Measurements from ENCODE around the gene SCN9A.
"Not testable (repeated sequence)": the region's sequence is repeated elsewhere in the genome, so short reads cannot be mapped to it uniquely, and the experiment has no call there.

SCN9A gene

GRCh38 chr2:166209367-166209766 lies 166.4 kb downstream of the SCN9A start:
- not testable (repeated sequence) for H3K4me3 ChIP-seq (ENCODE audit: low read length); H3K27me3 ChIP-seq (replicated peaks; ENCODE audit: control insufficient read depth, insufficient read depth, low read length); H3K36me3 ChIP-seq (ENCODE audit: control insufficient read depth, insufficient read depth, low read length, severe bottlenecking); H3K9ac ChIP-seq (ENCODE audit: low read length); H3K4me1 ChIP-seq (ENCODE audit: control insufficient read depth, insufficient read depth, low read length); H3K9me3 ChIP-seq (ENCODE audit: control insufficient read depth, low read length); DNase-seq (ENCODE audit: low read depth)

- not testable (repeated sequence) for DNase-seq (ENCODE audit: low read depth); H3K4me3 ChIP-seq (ENCODE audit: low read length); H3K4me1 ChIP-seq (ENCODE audit: control insufficient read depth, insufficient read depth, low read length); H3K27me3 ChIP-seq (replicated peaks; ENCODE audit: control insufficient read depth, insufficient read depth, low read length); H3K9me3 ChIP-seq (ENCODE audit: control insufficient read depth, low read length); H3K9ac ChIP-seq (ENCODE audit: low read length); H3K36me3 ChIP-seq (ENCODE audit: control insufficient read depth, insufficient read depth, low read length, severe bottlenecking)
Measured at GRCh38 chr2:166206153-166206552, 169.6 kb downstream of the SCN9A start.

DNA sequence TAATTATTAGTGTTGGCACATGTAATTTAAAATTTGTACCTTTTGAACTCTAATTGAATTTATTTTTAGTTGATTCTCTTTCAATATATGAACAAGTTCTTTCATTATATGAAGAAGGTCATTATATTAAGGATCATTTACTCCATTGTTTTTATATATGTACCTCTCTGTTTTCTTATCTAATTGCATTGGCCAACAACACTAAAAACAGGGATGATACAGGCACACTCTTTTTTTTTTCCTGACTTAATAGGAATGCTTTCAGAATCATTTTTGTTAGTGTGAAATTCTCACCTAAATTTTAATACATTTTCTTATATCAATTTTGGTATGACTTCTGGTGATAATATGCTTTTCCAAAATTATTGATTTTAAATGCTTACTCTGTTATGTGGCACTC lies 173.0 kb downstream of the SCN9A start:
- Histone ChIP-seq H3K4me3 (ENCODE audit: low read length) (no peak overlapping the region), H3K4me1 (ENCODE audit: control insufficient read depth, insufficient read depth, low read length) (no peaks in the 10 kb centered on the region), H3K27me3 (replicated peaks; ENCODE audit: control insufficient read depth, insufficient read depth, low read length) (no peaks in the 10 kb centered on the region), H3K9me3 (ENCODE audit: control insufficient read depth, low read length) (no peaks in the 10 kb centered on the region), H3K36me3 (ENCODE audit: control insufficient read depth, insufficient read depth, low read length, severe bottlenecking) (no peaks in the 10 kb centered on the region), H3K9ac (ENCODE audit: low read length) (no peak overlapping the region)
- DNase-seq (ENCODE audit: low read depth), result no peak

GRCh38 chr2:166197446-166197845 lies 178.3 kb downstream of the SCN9A start:
- no peak for DNase-seq (ENCODE audit: low read depth)
- H3K9ac ChIP-seq (ENCODE audit: low read length), result no peak overlapping the region
- no peaks in the 10 kb centered on the region for H3K27me3 ChIP-seq (replicated peaks; ENCODE audit: control insufficient read depth, insufficient read depth, low read length)
- no peak overlapping the region for H3K4me3 ChIP-seq (ENCODE audit: low read length)
- no peaks in the 10 kb centered on the region for H3K36me3 ChIP-seq (ENCODE audit: control insufficient read depth, insufficient read depth, low read length, severe bottlenecking)
- H3K9me3 ChIP-seq (ENCODE audit: control insufficient read depth, low read length), result no peaks in the 10 kb centered on the region
- no peaks in the 10 kb centered on the region for H3K4me1 ChIP-seq (ENCODE audit: control insufficient read depth, insufficient read depth, low read length)

DNA sequence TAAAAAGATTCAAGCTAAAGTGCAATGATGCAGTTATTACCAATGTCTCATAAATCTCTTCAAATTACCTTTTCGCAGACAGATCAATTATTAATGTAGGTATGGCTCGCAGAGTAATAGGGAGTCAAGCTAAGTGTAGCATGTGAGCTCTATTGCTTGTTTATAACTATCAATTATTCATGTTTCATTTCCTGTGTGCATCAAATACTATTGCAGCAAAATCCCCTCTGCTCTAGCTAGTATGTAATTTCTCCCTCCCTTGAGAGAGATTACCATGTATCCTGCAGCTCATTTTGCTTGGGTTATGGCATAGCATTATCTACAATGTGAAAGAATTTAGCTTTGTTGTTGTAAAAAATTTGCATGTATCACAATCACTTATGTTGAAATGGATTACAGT lies 182.3 kb downstream of the SCN9A start:
- H3K9ac ChIP-seq (ENCODE audit: low read length), result no peak overlapping the region

DNA sequence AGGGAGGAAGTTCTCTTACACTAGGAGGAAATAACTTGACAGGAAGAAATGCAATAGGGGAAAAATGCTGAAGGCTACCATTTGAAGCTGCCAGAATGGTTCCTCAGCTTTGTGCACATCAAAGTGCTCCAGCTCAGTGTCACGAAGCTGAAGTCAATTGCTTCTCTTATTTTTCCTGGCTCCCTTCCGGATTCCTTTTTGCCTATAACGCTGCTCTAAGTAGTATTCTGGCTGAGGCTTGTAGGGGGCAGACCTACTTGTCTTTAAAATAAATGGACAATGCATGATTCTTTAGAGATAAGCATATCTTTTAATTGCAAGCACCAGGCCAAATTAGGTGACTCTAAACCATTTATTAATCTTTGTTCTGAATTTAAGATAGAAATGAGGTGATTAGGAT lies 187.7 kb downstream of the SCN9A start:
- Histone ChIP-seq H3K9me3 (ENCODE audit: control insufficient read depth, low read length) (no peaks in the 10 kb centered on the region), H3K36me3 (ENCODE audit: control insufficient read depth, insufficient read depth, low read length, severe bottlenecking) (no peaks in the 10 kb centered on the region), H3K4me3 (ENCODE audit: low read length) (no peak overlapping the region), H3K4me1 (ENCODE audit: control insufficient read depth, insufficient read depth, low read length) (no peaks in the 10 kb centered on the region), H3K27me3 (replicated peaks; ENCODE audit: control insufficient read depth, insufficient read depth, low read length) (no peaks in the 10 kb centered on the region), H3K9ac (ENCODE audit: low read length) (no peak overlapping the region)
- DNase-seq (ENCODE audit: low read depth), result no peak

More for the DNA sequence above, 182.3 kb downstream of the SCN9A start:
- H3K27me3 ChIP-seq (replicated peaks; ENCODE audit: control insufficient read depth, insufficient read depth, low read length), result no peaks in the 10 kb centered on the region
- no peak overlapping the region for H3K4me3 ChIP-seq (ENCODE audit: low read length)
- no peak for DNase-seq (ENCODE audit: low read depth)
- no peaks in the 10 kb centered on the region for H3K36me3 ChIP-seq (ENCODE audit: control insufficient read depth, insufficient read depth, low read length, severe bottlenecking)
- H3K9me3 ChIP-seq (ENCODE audit: control insufficient read depth, low read length), result no peaks in the 10 kb centered on the region
- H3K4me1 ChIP-seq (ENCODE audit: control insufficient read depth, insufficient read depth, low read length), result no peaks in the 10 kb centered on the region

DNA sequence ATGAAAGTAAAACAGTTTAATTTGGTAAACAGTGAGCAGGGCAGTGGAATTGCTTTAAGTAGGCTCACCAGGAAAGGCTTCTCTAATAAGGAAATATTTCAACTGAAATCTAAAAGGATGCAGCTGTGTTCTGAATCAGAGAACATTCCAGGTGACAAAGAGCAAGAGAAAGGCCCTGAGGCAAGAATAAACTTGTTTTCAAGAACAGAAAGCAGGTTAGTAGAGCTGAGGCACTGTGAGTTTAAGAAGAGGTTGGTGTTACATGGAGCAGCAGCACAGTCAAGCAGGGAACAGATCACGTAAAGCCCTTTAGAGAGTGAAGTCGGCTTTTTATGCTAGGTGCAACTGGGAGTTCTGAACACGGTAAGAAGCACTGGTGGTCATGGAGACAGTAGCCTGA lies 191.0 kb downstream of the SCN9A start:
- Histone ChIP-seq H3K27me3 (replicated peaks; ENCODE audit: control insufficient read depth, insufficient read depth, low read length) (no peaks in the 10 kb centered on the region), H3K4me3 (ENCODE audit: low read length) (no peak overlapping the region), H3K9ac (ENCODE audit: low read length) (no peak overlapping the region), H3K4me1 (ENCODE audit: control insufficient read depth, insufficient read depth, low read length) (peaks cover 7% of the 10 kb centered on the region), H3K9me3 (ENCODE audit: control insufficient read depth, low read length) (no peaks in the 10 kb centered on the region), H3K36me3 (ENCODE audit: control insufficient read depth, insufficient read depth, low read length, severe bottlenecking) (no peaks in the 10 kb centered on the region)
- peak; percentile 33 for DNase-seq (ENCODE audit: low read depth)

DNA sequence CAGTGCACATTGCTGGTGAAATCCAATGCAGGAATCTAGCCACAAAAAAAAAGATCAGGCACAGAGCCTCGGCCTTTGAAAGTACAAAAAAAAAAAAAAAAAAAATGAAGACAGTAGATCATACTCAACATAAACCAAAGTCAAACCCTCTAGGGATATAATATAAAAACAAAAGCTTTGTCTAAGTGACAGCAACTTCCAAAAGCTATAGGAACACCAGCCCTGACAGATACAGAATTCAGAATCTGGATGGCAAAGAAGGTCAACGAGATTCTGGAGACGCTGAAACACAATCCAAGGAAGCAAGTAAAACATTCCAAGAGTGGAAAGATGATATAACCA lies 194.0 kb downstream of the SCN9A start:
- Histone ChIP-seq H3K9ac (ENCODE audit: low read length) (no peak overlapping the region), H3K9me3 (ENCODE audit: control insufficient read depth, low read length) (no peaks in the 10 kb centered on the region), H3K36me3 (ENCODE audit: control insufficient read depth, insufficient read depth, low read length, severe bottlenecking) (no peaks in the 10 kb centered on the region), H3K4me3 (ENCODE audit: low read length) (no peak overlapping the region), H3K4me1 (ENCODE audit: control insufficient read depth, insufficient read depth, low read length) (peaks cover 7% of the 10 kb centered on the region), H3K27me3 (replicated peaks; ENCODE audit: control insufficient read depth, insufficient read depth, low read length) (no peaks in the 10 kb centered on the region)
- DNase-seq (ENCODE audit: low read depth), result no peak

GRCh38 chr2:166180951-166181812 lies 194.6 kb downstream of the SCN9A start:
- H3K4me3 ChIP-seq (ENCODE audit: low read length), result no peak overlapping the region
- H3K27me3 ChIP-seq (replicated peaks; ENCODE audit: control insufficient read depth, insufficient read depth, low read length), result no peaks in the 10 kb centered on the region
- peak; percentile 84 for DNase-seq (ENCODE audit: low read depth)

DNA sequence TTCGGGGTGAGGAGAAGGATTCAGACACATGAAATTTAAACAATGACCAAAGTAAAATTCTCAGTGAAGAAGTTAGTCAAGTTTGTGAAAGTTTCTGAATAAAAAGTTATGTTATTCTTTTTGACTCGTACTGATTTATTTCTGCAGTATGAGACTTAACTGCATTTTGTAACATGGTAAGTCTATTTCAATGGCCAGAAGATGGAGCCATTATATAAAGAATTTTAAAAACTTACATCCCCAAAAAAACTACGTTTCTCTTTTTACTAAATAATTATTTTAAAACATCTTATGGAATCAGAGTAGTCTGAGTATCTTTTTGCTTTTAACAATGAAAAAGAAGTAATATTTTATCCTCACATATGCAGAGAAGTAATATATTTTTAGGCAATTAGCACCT lies 196.5 kb downstream of the SCN9A start:
- no peak overlapping the region for H3K9ac ChIP-seq (ENCODE audit: low read length)
- H3K27me3 ChIP-seq (replicated peaks; ENCODE audit: control insufficient read depth, insufficient read depth, low read length), result no peaks in the 10 kb centered on the region
- H3K9me3 ChIP-seq (ENCODE audit: control insufficient read depth, low read length), result no peaks in the 10 kb centered on the region
- peak; percentile 73 for DNase-seq (ENCODE audit: low read depth)
- no peak overlapping the region for H3K4me3 ChIP-seq (ENCODE audit: low read length)
- H3K4me1 ChIP-seq (ENCODE audit: control insufficient read depth, insufficient read depth, low read length), result peaks cover 7% of the 10 kb centered on the region
- H3K36me3 ChIP-seq (ENCODE audit: control insufficient read depth, insufficient read depth, low read length, severe bottlenecking), result no peaks in the 10 kb centered on the region

More at GRCh38 chr2:166180951-166181812, 194.6 kb downstream of the SCN9A start:
- Histone ChIP-seq H3K36me3 (ENCODE audit: control insufficient read depth, insufficient read depth, low read length, severe bottlenecking) (no peaks in the 10 kb centered on the region), H3K4me1 (ENCODE audit: control insufficient read depth, insufficient read depth, low read length) (peaks cover 7% of the 10 kb centered on the region), H3K9me3 (ENCODE audit: control insufficient read depth, low read length) (no peaks in the 10 kb centered on the region), H3K9ac (ENCODE audit: low read length) (no peak overlapping the region)

- H3K36me3 ChIP-seq (ENCODE audit: control insufficient read depth, insufficient read depth, low read length, severe bottlenecking), result no peaks in the 10 kb centered on the region
- DNase-seq (ENCODE audit: low read depth), result no peak
- no peaks in the 10 kb centered on the region for H3K9me3 ChIP-seq (ENCODE audit: control insufficient read depth, low read length)
- no peaks in the 10 kb centered on the region for H3K27me3 ChIP-seq (replicated peaks; ENCODE audit: control insufficient read depth, insufficient read depth, low read length)
- H3K4me3 ChIP-seq (ENCODE audit: low read length), result no peak overlapping the region
- no peak overlapping the region for H3K9ac ChIP-seq (ENCODE audit: low read length)
- H3K4me1 ChIP-seq (ENCODE audit: control insufficient read depth, insufficient read depth, low read length), result no peaks in the 10 kb centered on the region
Measured at GRCh38 chr2:166173263-166173662, 202.5 kb downstream of the SCN9A start.

GRCh38 chr2:166171216-166171615 lies 204.5 kb downstream of the SCN9A start:
- Histone ChIP-seq H3K36me3 (ENCODE audit: control insufficient read depth, insufficient read depth, low read length, severe bottlenecking) (no peaks in the 10 kb centered on the region), H3K9me3 (ENCODE audit: control insufficient read depth, low read length) (no peaks in the 10 kb centered on the region), H3K4me1 (ENCODE audit: control insufficient read depth, insufficient read depth, low read length) (no peaks in the 10 kb centered on the region), H3K9ac (ENCODE audit: low read length) (no peak overlapping the region), H3K4me3 (ENCODE audit: low read length) (no peak overlapping the region), H3K27me3 (replicated peaks; ENCODE audit: control insufficient read depth, insufficient read depth, low read length) (no peaks in the 10 kb centered on the region)
- no peak for DNase-seq (ENCODE audit: low read depth)
